SU-DHL-6 (cell line): ENCODE results near the gene OCIAD1.

Experiments used
- H2AFZ ChIP-seq: fragments of 200-600 bp; sonication (generic); 2 replicates; pipeline ENCODE4 v1.6.1; 2014; ENCODE audit warnings: low read depth, mild to moderate bottlenecking, moderate library complexity, mixed read lengths, antibody characterized with exemption, low read length; ENCODE audit not compliant: severe bottlenecking
- H3F3A ChIP-seq: fragments of 200-600 bp; shearing (Covaris generic); 2 replicates; pipeline ENCODE4 v1.6.0; 2016; ENCODE audit warnings: antibody characterized with exemption, mild to moderate bottlenecking; ENCODE audit not compliant: insufficient read depth
- H3K27ac ChIP-seq: fragments of 200-600 bp; sonication (generic); 2 replicates; pipeline ENCODE4 v1.5.1; 2016; ENCODE audit warnings: low read depth, mild to moderate bottlenecking, low read length, moderate library complexity, mixed read lengths
- H3K27me3 ChIP-seq: fragments of 200-600 bp; sonication (generic), shearing (Covaris generic); 2 replicates; pipeline ENCODE4 v1.6.0; 2014; ENCODE audit warnings: mild to moderate bottlenecking, low read length
- H3K36me3 ChIP-seq: fragments of 200-600 bp; sonication (generic); 2 replicates; pipeline ENCODE4 v1.6.1; 2014; ENCODE audit warnings: mild to moderate bottlenecking, low read length, mixed read lengths
- H3K4me2 ChIP-seq: fragments of 300-600, 200-600 bp; shearing (Covaris generic), sonication (generic); 2 replicates; pipeline ENCODE4 v1.6.0; 2014; ENCODE audit warnings: low read length, low read depth, mild to moderate bottlenecking; ENCODE audit not compliant: poor library complexity, severe bottlenecking
- H3K4me3 ChIP-seq: fragments of 200-600 bp; sonication (generic); 2 replicates; pipeline ENCODE4 v1.5.1; 2014; ENCODE audit warnings: antibody characterized with exemption, low read length, mild to moderate bottlenecking, mixed read lengths; ENCODE audit not compliant: insufficient read depth, poor library complexity, severe bottlenecking
- H3K79me2 ChIP-seq: fragments of 200-600 bp; sonication (generic); 2 replicates; pipeline ENCODE4 v1.6.1; 2014; ENCODE audit warnings: mild to moderate bottlenecking, low read length, moderate library complexity; ENCODE audit not compliant: insufficient read depth
- H3K9ac ChIP-seq: fragments of 200-600 bp; sonication (generic); 2 replicates; pipeline ENCODE4 v1.7.0; 2014; ENCODE audit warnings: mild to moderate bottlenecking, low read length
- H3K9me2 ChIP-seq: fragments of 200-600 bp; sonication (generic); replicated peaks from 2 replicates; pipeline ENCODE4 v1.6.1; 2014; ENCODE audit warnings: low read length; ENCODE audit not compliant: insufficient read depth
- H3K9me3 ChIP-seq: fragments of 200-600 bp; sonication (generic); 2 replicates; pipeline ENCODE4 v1.6.1; 2014; ENCODE audit warnings: low read length, mixed read lengths; ENCODE audit not compliant: insufficient read depth
- H4K20me1 ChIP-seq: fragments of 200-600 bp; sonication (generic); 2 replicates; pipeline ENCODE4 v1.6.1; 2014; ENCODE audit warnings: low read depth, mild to moderate bottlenecking, antibody characterized with exemption, low read length, moderate library complexity, mixed read lengths
- EZH2phosphoT487 ChIP-seq: fragments of 200-600 bp; sonication (generic), shearing (Covaris generic); conservative IDR thresholded peaks from 2 replicates; pipeline ENCODE4 v1.6.1; 2018; ENCODE audit warnings: mild to moderate bottlenecking, antibody characterized with exemption, low read length, moderate library complexity, mixed read lengths
- TF ChIP-seq, protein P1 (sequence below): fragments of 200-600 bp; sonication (generic); IDR thresholded peaks from one replicate; pipeline ENCODE4 v1.5.1; 2017; ENCODE audit warnings: antibody characterized with exemption, mild to moderate bottlenecking, low read length, moderate library complexity; ENCODE audit not compliant: insufficient read depth, poor library complexity, severe bottlenecking

Gene OCIAD1

DNA sequence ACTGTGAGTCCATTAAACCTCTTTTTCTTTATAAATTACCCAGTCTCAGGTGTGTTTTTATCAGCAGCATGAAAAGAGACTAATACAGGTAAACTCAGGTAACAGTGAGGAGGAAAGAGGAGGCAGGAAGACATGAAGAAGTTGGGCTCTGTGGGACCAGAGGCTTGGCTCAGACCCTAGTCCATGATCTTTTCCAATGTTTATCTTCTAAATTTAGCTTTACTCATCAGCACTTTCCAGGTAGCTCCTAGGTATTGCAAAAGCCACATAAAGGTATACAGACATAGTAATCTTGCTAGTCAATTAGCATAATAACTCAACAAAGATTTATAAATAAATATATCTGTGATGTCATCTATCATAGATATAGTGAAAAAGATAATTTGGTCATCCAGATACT lies 39.6 kb upstream of the OCIAD1 start:
- no peaks in the 10 kb centered on the region for H3K36me3 ChIP-seq
- H3K9me3 ChIP-seq: no peaks in the 10 kb centered on the region
- no peaks in the 10 kb centered on the region for H4K20me1 ChIP-seq
- no peak overlapping the region for H3K9ac ChIP-seq
- H3K27ac ChIP-seq: no peak overlapping the region
- no peak overlapping the region for H3K4me2 ChIP-seq
- no peak for TF ChIP-seq EZH2phosphoT487
- TF ChIP-seq, protein P1, sequence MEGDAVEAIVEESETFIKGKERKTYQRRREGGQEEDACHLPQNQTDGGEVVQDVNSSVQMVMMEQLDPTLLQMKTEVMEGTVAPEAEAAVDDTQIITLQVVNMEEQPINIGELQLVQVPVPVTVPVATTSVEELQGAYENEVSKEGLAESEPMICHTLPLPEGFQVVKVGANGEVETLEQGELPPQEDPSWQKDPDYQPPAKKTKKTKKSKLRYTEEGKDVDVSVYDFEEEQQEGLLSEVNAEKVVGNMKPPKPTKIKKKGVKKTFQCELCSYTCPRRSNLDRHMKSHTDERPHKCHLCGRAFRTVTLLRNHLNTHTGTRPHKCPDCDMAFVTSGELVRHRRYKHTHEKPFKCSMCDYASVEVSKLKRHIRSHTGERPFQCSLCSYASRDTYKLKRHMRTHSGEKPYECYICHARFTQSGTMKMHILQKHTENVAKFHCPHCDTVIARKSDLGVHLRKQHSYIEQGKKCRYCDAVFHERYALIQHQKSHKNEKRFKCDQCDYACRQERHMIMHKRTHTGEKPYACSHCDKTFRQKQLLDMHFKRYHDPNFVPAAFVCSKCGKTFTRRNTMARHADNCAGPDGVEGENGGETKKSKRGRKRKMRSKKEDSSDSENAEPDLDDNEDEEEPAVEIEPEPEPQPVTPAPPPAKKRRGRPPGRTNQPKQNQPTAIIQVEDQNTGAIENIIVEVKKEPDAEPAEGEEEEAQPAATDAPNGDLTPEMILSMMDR: no peak
- no peak overlapping the region for H2AFZ ChIP-seq
- no peaks in the 10 kb centered on the region for H3K79me2 ChIP-seq
- H3K27me3 ChIP-seq: no peaks in the 10 kb centered on the region
- no peak overlapping the region for H3K4me3 ChIP-seq
- H3F3A ChIP-seq: no peaks in the 10 kb centered on the region
- no peaks in the 10 kb centered on the region for H3K9me2 ChIP-seq

DNA sequence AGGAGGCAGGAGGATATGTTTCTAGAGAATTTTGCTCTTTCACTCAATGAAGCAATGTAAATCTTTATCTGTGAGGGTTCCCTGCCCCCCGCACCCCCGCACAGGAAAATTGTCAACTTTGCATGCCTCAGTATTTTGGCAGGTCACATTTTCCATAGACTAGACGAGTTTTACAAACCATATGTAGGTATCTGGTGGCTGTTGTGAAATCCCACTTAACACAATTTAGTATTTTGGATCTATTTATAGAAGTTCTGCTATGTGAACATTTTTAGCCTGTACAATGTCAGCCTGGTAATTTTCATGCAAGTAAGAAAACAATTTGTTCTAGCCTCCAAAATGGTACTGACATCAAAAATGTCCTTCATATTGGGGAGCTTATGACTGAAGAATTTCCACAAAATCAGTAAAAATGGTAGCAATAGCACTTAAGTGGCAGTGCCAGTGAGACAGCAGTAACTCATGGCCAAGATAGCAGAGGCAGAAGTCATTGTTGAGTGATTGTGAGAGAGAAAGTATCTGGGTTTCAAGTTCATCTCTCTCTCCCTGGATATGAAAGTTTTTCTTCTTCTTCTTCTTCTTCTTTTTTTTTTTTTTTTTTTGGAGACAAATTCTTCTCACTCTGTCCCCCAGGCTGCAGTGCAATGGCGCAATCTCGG lies 38.4 kb upstream of the OCIAD1 start:
- H4K20me1 ChIP-seq: no peaks in the 10 kb centered on the region
- H3K36me3 ChIP-seq: no peaks in the 10 kb centered on the region
- H3K4me3 ChIP-seq: no peak overlapping the region
- no peaks in the 10 kb centered on the region for H3K9me3 ChIP-seq
- H3K27ac ChIP-seq: no peak overlapping the region
- H3F3A ChIP-seq: no peaks in the 10 kb centered on the region
- H3K9ac ChIP-seq: no peak overlapping the region
- no peaks in the 10 kb centered on the region for H3K79me2 ChIP-seq
- no peak overlapping the region for H3K4me2 ChIP-seq
- H3K9me2 ChIP-seq: no peaks in the 10 kb centered on the region
- TF ChIP-seq, protein P1: no peak
- TF ChIP-seq EZH2phosphoT487: no peak
- H2AFZ ChIP-seq: no peak overlapping the region
- no peaks in the 10 kb centered on the region for H3K27me3 ChIP-seq

DNA sequence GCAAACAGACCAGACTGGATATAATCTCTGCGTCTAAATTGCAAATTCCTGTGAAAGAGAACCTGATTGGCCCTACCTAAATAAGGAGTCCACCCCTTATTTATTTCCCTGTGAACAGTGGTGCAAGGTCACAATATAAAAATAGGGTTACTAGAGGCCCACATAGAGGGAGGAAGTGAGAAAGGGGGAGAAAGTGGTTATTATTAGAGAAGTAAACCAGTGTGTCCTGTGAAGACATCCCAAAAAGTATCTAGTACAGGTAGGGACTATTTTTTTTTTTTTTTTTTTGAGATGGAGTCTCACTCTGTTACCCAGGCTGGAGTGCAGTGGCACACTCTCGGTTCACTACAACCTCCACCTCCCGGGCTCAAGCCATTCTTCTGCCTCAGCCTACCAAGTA lies 35.8 kb upstream of the OCIAD1 start:
- Histone ChIP-seq H3K4me2 (no peak overlapping the region), H3K9me3 (no peaks in the 10 kb centered on the region), H3K27ac (no peak overlapping the region), H3K27me3 (no peaks in the 10 kb centered on the region), H4K20me1 (no peaks in the 10 kb centered on the region), H3K36me3 (no peaks in the 10 kb centered on the region), H3K9ac (no peak overlapping the region), H3K9me2 (no peaks in the 10 kb centered on the region), H3F3A (no peaks in the 10 kb centered on the region), H3K4me3 (no peak overlapping the region), H3K79me2 (no peaks in the 10 kb centered on the region), H2AFZ (no peak overlapping the region)
- TF ChIP-seq EZH2phosphoT487: no peak
- TF ChIP-seq, protein P1: no peak
